Muscle layer of duodenum (tissue), 2 donors: ENCODE data around the gene TARBP2.

Experiments used
- H3K27ac ChIP-seq: one replicate; pipeline ENCODE4 v1.7.0; 2013; ENCODE audit warnings: mild to moderate bottlenecking, low read length
- H3K27me3 ChIP-seq: one replicate; pipeline ENCODE4 v1.7.0; 2013; ENCODE audit warnings: low read depth, mild to moderate bottlenecking, control low read depth, low read length
- H3K36me3 ChIP-seq, 2 donors: one replicate each; pipeline ENCODE4 v1.7.0; 2013; ENCODE audit warnings: low read length in 2 of 2, control low read depth in 1 of 2, mild to moderate bottlenecking in 1 of 2; ENCODE audit not compliant: insufficient read depth in 2 of 2, control insufficient read depth in 1 of 2
- H3K4me1 ChIP-seq, 2 donors: one replicate each; pipeline ENCODE4 v1.7.0; 2013; ENCODE audit warnings: low read length in 2 of 2, mild to moderate bottlenecking in 2 of 2, control low read depth in 1 of 2, moderate library complexity in 1 of 2; ENCODE audit not compliant: insufficient read depth in 2 of 2, control insufficient read depth in 1 of 2
- H3K4me3 ChIP-seq, 2 donors: one replicate each; pipeline ENCODE4 v1.7.0; 2013; ENCODE audit warnings: low read length in 2 of 2, low read depth in 1 of 2, mild to moderate bottlenecking in 1 of 2
- H3K9me3 ChIP-seq, 2 donors: one replicate each; pipeline ENCODE4 v1.7.0; 2013; ENCODE audit warnings: low read length in 2 of 2, control low read depth in 1 of 2, mild to moderate bottlenecking in 1 of 2; ENCODE audit not compliant: control insufficient read depth in 1 of 2
- donor health status: healthy.

Gene TARBP2

DNA sequence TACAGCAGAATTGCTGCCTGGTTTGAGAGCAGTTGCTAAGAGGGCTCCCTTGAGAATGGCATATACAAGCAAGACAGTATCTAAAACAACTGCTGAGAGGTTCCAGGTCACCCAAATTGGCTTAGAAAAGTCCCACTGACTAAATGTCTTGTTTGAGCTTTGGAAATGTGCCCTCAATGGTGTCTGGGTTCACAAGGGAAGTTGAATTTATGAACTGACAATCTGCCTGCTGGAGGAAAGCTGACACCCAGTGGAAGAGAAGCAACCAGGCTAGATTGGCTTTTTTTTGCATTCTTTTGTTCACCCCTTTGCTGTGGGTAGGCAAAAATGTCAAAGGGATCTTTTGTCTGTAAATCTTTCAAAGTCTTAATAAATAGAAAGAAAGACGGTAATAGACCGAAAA, 50.8 kb downstream of the TARBP2 start:
- Histone ChIP-seq H3K27ac (no peak overlapping the region), H3K27me3 (no peaks in the 10 kb centered on the region), H3K36me3 (peaks cover 5 to 18% of the 10 kb centered on the region in 2 donors)

DNA sequence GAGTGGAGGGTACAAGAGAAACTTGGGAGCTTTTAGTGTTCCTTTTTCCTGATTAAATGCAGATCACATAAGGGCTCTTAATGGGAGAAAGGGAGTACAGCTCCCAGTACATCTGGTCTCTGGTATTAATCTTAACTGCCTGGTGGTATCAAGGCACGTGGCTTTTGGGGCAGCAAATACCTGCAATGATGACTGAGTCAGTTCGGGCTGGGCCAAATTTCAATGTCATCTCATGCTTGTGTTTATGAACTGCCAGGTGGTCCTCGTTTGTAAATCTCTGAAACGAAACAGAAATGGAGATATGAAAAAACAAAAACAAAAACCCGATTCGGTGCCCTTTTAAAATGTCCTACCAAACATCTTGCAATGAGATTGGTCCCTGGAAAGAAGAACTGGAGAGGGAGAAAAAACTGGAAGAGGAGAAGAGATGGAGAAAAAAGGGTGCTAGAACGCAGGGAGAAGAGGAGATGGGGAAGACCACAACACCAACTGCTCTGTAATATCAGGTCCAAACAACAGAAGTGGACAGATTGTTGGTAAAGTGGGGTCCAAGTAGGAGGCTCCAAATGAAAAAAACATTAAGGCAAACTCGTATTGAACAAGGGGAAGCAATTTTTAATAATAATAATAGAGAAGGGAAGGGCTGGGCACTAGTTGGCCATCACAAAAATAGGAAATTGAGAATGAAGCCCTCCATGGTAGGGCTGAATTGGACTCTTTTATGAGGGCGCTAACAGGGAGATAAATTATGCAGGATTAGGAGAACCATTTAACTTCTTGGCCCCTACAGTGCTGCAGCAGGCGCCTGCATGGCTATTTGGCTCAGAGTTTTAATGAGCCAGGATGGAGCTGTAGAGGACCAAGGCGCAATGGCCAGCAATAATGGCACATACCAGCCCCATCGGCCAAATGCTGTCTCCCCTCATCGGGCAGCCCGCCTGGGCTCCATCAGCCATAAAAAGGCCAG, 51.6 kb downstream of the TARBP2 start:
- H3K9me3 ChIP-seq = no peaks in the 10 kb centered on the region
- H3K27ac ChIP-seq = no peak overlapping the region
- peaks cover 0 to 16% of the 10 kb centered on the region in 2 donors for H3K4me1 ChIP-seq
- H3K27me3 ChIP-seq = no peaks in the 10 kb centered on the region
- H3K4me3 ChIP-seq = no peak overlapping the region
- peaks cover 5 to 18% of the 10 kb centered on the region in 2 donors for H3K36me3 ChIP-seq

More for the DNA sequence above, 50.8 kb downstream of the TARBP2 start:
- no peak overlapping the region for H3K4me3 ChIP-seq
- H3K9me3 ChIP-seq = no peaks in the 10 kb centered on the region
- H3K4me1 ChIP-seq = peaks cover 0 to 16% of the 10 kb centered on the region in 2 donors
